HL-60 (cell line): ENCODE data around the gene RALY.

Experiments
- GABPA ChIP-seq: IDR thresholded peaks from 2 replicates; pipeline ENCODE4 v1.6.1; 2012; ENCODE audit warnings: low read depth
- POLR2AphosphoS5 ChIP-seq: IDR thresholded peaks from 2 replicates; pipeline ENCODE4 v1.6.1; 2012; ENCODE audit warnings: low read depth
- TF ChIP-seq, protein P1 (sequence below): IDR thresholded peaks from one replicate; pipeline ENCODE4 v1.5.1; 2011; ENCODE audit warnings: low read length, control low read depth, inconsistent platforms; ENCODE audit not compliant: insufficient read depth
- TF ChIP-seq, protein P2 (sequence below): IDR thresholded peaks from 2 replicates; pipeline ENCODE4 v1.6.1; 2012; ENCODE audit warnings: low read depth; ENCODE audit not compliant: insufficient replicate concordance

- TF ChIP-seq, protein P1, sequence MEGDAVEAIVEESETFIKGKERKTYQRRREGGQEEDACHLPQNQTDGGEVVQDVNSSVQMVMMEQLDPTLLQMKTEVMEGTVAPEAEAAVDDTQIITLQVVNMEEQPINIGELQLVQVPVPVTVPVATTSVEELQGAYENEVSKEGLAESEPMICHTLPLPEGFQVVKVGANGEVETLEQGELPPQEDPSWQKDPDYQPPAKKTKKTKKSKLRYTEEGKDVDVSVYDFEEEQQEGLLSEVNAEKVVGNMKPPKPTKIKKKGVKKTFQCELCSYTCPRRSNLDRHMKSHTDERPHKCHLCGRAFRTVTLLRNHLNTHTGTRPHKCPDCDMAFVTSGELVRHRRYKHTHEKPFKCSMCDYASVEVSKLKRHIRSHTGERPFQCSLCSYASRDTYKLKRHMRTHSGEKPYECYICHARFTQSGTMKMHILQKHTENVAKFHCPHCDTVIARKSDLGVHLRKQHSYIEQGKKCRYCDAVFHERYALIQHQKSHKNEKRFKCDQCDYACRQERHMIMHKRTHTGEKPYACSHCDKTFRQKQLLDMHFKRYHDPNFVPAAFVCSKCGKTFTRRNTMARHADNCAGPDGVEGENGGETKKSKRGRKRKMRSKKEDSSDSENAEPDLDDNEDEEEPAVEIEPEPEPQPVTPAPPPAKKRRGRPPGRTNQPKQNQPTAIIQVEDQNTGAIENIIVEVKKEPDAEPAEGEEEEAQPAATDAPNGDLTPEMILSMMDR, result no peak
- TF ChIP-seq POLR2AphosphoS5, result no peak
- TF ChIP-seq, protein P2, sequence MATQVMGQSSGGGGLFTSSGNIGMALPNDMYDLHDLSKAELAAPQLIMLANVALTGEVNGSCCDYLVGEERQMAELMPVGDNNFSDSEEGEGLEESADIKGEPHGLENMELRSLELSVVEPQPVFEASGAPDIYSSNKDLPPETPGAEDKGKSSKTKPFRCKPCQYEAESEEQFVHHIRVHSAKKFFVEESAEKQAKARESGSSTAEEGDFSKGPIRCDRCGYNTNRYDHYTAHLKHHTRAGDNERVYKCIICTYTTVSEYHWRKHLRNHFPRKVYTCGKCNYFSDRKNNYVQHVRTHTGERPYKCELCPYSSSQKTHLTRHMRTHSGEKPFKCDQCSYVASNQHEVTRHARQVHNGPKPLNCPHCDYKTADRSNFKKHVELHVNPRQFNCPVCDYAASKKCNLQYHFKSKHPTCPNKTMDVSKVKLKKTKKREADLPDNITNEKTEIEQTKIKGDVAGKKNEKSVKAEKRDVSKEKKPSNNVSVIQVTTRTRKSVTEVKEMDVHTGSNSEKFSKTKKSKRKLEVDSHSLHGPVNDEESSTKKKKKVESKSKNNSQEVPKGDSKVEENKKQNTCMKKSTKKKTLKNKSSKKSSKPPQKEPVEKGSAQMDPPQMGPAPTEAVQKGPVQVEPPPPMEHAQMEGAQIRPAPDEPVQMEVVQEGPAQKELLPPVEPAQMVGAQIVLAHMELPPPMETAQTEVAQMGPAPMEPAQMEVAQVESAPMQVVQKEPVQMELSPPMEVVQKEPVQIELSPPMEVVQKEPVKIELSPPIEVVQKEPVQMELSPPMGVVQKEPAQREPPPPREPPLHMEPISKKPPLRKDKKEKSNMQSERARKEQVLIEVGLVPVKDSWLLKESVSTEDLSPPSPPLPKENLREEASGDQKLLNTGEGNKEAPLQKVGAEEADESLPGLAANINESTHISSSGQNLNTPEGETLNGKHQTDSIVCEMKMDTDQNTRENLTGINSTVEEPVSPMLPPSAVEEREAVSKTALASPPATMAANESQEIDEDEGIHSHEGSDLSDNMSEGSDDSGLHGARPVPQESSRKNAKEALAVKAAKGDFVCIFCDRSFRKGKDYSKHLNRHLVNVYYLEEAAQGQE, result no peak
- TF ChIP-seq GABPA, result no peak
Measured at GRCh38 chr20:34004790-34005457, 11.2 kb downstream of the RALY start.
